Esophagus squamous epithelium (tissue), 4 donors: Measurements from ENCODE around the gene GAL3ST2.

ENCODE experiments used
- POLR2A ChIP-seq, 4 donors: fragments of 450-650 bp; IDR thresholded peaks; one replicate each; pipeline ENCODE4 v1.6.1; 2017; ENCODE audit warnings: antibody characterized with exemption in 4 of 4, mild to moderate bottlenecking in 4 of 4, moderate library complexity in 3 of 4
- TF ChIP-seq, protein P1 (sequence below), 6 experiments: fragments of 450-650 bp in 4 of 6; fragments of 200-600 bp in 2 of 6; sonication (generic) in 2 of 6; IDR thresholded peaks; one replicate each; pipeline ENCODE4 v1.5.1; 2016 to 2019; ENCODE audit warnings: antibody characterized with exemption in 6 of 6, mild to moderate bottlenecking in 4 of 6, moderate library complexity in 4 of 6

DNA sequence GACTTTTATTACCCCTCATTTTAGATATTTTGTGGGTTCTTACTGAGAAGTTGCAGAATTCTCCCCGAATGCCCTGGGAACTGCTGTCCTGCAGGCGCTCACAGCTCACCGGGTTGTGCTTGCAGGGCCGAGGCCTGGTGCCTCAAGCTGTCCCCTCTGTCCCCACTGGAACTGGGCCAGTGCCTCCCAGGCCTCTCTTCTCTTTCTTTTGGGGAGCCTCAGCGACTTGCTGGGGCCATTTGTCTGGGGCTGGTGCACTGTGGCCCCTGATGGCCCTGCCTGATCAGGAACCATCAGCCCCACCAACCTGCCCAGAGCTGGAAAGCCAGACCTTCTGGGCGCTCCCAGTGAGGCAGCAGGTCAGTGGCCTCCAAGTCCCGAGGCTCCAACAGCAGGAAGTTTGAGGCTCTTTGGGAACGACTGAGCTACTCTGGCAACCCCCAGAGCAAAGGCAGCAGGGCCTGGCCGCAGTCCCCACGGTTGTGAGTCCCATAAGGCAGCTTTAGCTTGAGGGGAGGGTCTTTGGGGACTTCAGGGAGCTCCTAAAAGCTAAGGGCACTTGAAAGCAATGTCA, 17.7 kb downstream of the GAL3ST2 start:
- TF ChIP-seq, protein P1, sequence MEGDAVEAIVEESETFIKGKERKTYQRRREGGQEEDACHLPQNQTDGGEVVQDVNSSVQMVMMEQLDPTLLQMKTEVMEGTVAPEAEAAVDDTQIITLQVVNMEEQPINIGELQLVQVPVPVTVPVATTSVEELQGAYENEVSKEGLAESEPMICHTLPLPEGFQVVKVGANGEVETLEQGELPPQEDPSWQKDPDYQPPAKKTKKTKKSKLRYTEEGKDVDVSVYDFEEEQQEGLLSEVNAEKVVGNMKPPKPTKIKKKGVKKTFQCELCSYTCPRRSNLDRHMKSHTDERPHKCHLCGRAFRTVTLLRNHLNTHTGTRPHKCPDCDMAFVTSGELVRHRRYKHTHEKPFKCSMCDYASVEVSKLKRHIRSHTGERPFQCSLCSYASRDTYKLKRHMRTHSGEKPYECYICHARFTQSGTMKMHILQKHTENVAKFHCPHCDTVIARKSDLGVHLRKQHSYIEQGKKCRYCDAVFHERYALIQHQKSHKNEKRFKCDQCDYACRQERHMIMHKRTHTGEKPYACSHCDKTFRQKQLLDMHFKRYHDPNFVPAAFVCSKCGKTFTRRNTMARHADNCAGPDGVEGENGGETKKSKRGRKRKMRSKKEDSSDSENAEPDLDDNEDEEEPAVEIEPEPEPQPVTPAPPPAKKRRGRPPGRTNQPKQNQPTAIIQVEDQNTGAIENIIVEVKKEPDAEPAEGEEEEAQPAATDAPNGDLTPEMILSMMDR (IDR thresholded peaks at IDR 0.05) = no peak
- no peak for TF ChIP-seq POLR2A (IDR thresholded peaks at IDR 0.05)
